NCI-H446 treated with DMSO at 0.1 percent for 48 hours (cell line): ENCODE data around the gene SP6.

Experiments
- DNase-seq: peaks from one replicate; lab custom pipeline; 2025; lab: John Stamatoyannopoulos, UW

SP6 gene

GRCh38 chr17:47879028-47879585 is 28.1 kb upstream of the SP6 start:
- DNase-seq: no peak

- no peak for DNase-seq
These were observed 27.5 kb upstream of the SP6 start for GRCh38 chr17:47878203-47879027.

- DNase-seq: no peak
These were observed 26.5 kb upstream of the SP6 start for GRCh38 chr17:47877368-47878034.

- no peak for DNase-seq
These were observed 24.3 kb upstream of the SP6 start for GRCh38 chr17:47875011-47875985.

- no peak for DNase-seq
These were observed 22.5 kb upstream of the SP6 start for GRCh38 chr17:47873200-47874090.

DNA sequence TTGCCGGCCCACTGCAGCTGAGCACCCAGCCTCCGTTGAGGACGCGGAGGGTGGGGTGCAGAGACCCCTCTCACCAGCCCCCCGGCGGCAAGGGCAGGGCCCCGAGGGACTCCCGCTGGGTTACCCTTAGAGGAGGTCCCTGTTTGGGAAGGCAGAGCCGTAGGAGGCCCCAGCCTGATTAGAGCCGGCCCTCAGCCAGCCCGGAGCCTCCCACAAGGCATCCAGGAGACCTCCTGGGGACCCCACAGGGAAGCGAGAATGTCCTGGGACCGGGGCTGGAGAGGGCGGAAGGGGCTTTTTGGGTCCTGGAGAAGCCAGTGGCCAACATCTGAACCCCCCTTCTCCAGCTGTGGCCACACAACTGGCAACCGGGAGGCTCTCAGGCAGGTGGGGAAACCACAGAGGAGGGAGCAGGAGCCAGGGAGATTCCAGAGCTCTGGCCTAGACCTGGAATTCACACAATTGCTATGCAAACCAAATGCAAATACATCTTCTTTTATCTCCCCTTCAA is 21.7 kb upstream of the SP6 start:
- DNase-seq: no peak

DNA sequence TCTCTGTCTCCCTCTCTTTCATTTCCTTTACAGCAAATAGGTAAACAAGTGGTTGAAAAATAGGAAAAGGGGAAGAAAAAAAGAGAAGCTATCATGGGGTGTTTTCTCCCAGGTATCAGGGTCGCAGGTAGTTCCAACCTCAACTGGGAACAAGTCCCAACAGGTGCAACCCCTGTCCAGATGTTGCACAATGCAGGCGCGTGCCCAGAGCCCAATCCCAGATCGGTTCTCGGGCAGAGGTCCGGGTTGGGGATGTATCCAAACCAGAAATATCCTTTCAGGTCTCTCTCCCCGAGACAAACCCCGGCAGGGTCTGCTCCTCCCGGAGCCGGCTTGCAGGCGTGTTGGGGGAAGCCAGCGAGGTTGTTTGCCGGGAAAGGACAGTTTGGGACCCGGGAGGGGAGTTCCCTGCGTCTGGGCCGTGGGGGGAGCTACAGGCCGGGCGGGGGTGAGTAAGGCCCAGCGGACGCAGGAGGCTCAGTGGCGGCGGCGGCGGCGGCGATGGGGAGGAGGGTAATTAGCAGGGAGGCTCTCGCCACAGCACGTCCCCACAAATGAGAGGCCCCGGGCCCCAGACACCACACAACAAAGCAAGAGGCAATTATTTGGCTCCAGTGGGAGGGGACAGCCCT is 21.2 kb upstream of the SP6 start:
- DNase-seq: no peak

GRCh38 chr17:47871048-47871447 is 20.1 kb upstream of the SP6 start:
- no peak for DNase-seq

GRCh38 chr17:47870056-47870455 is 19.1 kb upstream of the SP6 start:
- DNase-seq: no peak

DNA sequence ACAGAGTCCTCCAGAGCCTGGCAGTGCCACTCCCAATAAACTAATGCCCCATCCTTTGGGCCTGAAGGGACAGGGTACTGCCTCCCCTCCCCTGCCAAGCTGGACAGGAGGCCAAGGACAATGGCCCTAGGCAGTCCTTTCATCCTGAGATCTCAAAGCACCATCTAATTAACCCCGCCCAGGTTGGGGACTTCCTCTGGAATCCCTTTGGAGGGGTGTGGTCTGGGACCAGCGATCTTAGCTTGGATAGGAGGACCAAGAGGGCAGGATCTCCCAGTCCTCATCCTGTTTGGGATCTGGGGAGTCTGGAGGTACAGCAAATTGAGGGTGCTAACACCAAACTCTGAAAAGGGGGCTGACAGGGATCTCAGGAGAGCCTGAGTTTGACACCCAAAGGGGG is 18.2 kb upstream of the SP6 start:
- no peak for DNase-seq

- no peak for DNase-seq
These were observed 17.0 kb upstream of the SP6 start for GRCh38 chr17:47867813-47868533.

- no peak for DNase-seq
These were observed 16.0 kb upstream of the SP6 start for GRCh38 chr17:47866941-47867340.

DNA sequence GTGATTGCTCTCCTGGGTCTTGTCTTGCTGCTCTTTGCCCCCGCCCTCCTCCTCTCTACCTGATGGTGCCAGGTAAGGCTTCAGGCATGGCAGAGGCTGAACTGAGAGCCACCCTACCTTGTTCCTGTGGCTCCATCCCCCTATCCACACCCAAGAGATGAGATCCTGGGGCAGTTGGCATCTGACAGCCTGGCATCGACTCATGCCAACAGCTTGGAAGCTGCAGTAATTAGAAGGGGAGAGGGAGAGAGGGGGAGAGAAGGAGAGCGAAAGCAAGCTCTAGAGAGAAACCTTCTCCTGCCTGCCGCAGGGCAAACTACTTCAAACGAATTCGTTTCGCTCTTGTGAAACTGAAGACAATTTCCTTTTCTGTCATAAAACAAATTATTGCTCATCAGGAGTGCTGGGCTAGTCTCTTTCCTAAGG is 13.8 kb upstream of the SP6 start:
- no peak for DNase-seq

- DNase-seq: no peak
These were observed 11.9 kb upstream of the SP6 start for GRCh38 chr17:47862621-47863440.

DNA sequence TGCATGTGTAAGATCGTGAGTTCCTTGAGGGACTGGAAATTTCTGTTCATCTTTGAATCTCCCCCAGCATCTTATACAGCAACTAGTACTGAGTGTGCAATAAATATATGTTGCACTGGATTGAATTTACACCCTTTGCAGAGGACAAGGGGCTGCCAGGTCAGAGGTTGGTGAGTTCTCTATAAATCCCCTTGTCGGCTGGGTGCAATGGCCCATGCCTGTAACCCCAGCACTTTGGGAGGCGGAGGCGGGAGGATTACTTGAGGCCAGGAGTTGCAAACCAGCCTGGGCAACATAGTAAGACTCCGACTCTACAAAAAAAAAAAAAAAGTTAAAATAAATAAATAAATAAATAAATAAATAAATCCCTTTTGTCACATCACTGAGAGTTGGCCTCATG is 9.4 kb upstream of the SP6 start:
- no peak for DNase-seq

DNA sequence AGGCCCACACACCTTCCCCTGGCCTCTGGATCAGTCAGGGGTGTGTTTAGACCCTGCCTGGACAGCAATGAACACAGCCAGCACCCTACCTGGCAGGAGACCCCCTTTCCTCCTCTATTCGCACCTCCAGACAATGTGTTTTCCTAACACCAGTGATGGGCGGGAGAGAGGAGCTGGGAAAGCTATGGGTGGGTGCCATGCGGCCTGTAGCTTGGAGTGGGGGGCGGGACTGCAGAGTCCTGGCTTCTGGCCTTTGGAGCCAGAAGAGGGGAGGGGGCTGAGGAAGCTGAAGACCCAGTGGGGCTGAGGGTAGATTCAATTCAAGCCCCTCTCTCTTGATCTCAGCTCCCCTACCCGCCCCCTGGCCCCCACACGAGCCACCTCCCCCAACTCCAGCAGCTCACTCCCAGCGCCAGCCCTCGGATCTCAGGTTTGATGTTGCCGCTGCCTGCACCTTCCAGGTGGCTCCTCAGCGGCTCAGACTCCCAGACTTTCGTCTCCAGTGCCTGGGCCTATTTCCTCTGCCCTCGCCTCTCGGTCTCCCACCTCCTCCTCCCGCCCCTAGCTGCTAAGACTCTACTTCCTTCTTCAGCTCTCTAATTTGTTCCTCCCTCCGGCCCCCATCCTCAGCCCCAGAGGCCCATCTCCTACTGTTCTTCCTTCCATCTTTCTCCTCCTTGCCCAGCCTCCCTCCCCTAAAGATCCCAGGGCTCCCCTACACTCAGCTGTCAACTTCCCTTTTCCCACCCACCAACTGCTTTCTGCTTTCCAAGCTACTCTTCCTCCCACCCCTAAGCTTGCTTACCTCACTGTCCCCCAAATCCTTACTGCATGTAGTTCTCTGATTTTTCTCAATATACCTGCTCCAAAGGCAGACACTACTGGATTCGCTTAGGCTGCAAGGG is 6.8 kb upstream of the SP6 start:
- no peak for DNase-seq

GRCh38 chr17:47856830-47857229 is 5.9 kb upstream of the SP6 start:
- no peak for DNase-seq

DNA sequence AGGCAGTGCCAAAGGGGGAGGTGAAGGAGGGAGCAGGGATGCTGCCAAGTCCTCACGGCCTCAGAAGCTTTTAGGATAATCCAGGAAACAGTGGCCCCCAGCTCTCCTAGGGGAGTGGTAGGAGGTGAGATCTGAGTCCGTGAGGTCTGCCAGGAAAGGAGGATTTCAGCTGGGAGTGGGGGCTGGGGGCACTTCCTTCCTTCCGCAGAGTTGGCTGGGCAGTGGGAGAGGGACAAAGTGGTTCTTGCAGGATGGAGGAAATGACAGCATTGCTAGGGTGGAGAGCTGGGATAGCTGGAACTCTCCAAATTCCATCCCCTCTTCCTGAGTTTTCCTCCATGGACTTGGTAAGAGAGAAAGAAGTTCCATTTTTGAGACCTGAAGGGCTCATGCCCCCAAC is 4.8 kb upstream of the SP6 start:
- no peak for DNase-seq
